ENCODE measurements around the gene TFPI. TPM values are rescaled to one million over a fixed set of nuclear protein-coding genes. Genes with fewer than 3 reads are reported as not detected.

TFPI gene
- total RNA-seq, 1 experiment from 2014 or later = 29.1 TPM

- no TSS peak for BruUV-seq (replicated peaks)
- ChIA-PET CTCF (no interaction called here), RAD21 (ENCODE audit: low non-redundant PET in 1 of 2, low total read pairs in 2 of 2, uncharacterized antibody in 2 of 2, unreplicated experiment in 2 of 2) (no interaction called here), POLR2A (no interaction called here)
- Histone ChIP-seq H4K20me1 (ENCODE audit: insufficient read depth) (no peaks in the 10 kb centered on the region), H3K4me2 (ENCODE audit: low read length) (no peak overlapping the region), H3K27me3 (ENCODE audit: insufficient read depth, low read length) (no peaks in the 10 kb centered on the region), H3K9me2 (ENCODE audit: insufficient read depth) (no peaks in the 10 kb centered on the region; the same call in 1 of the 2 replicates), H3K36me3 (ENCODE audit: control insufficient read depth in 1 of 2, insufficient read depth in 2 of 2, low read length in 2 of 2) (no peaks in the 10 kb centered on the region), H2AFZ (ENCODE audit: low read depth, low read length, poor library complexity, severe bottlenecking) (no peak overlapping the region), H3K4me3 (replicated peaks in 1 of 2; ENCODE audit: low read depth in 1 of 2, low read length in 2 of 2) (no peak overlapping the region), H3K9ac (ENCODE audit: low read length) (no peak overlapping the region), H3K9me3 (ENCODE audit: control insufficient read depth in 1 of 2, insufficient read depth in 1 of 2, low read depth in 1 of 2, low read length in 2 of 2) (no peaks in the 10 kb centered on the region), H3K4me1 (ENCODE audit: control insufficient read depth in 1 of 2, insufficient read depth in 2 of 2, low read length in 2 of 2) (no peaks in the 10 kb centered on the region), H3K27ac (ENCODE audit: low read depth, low read length) (no peak overlapping the region), H3K79me2 (ENCODE audit: insufficient read depth, low read length) (no peaks in the 10 kb centered on the region)
- intact Hi-C loops (cut with micrococcal nuclease) = no loop called here
- DNase-seq (ENCODE audit: low read depth, low spot score) (no peak), ATAC-seq (no peak)
- TF ChIP-seq REST (IDR thresholded peaks at IDR 0.05; ENCODE audit: low read depth) (no peak), ELF1 (IDR thresholded peaks at IDR 0.05; ENCODE audit: borderline replicate concordance, low read depth) (no peak), RAD21 (IDR thresholded peaks at IDR 0.05; ENCODE audit: low read depth) (no peak), YY1 (IDR thresholded peaks at IDR 0.05; ENCODE audit: extremely low read depth, insufficient replicate concordance, low read depth, low read length) (no peak)
Measured at GRCh38 chr2:187415449-187415848, 138.8 kb downstream of the TFPI start.

Other genes with a start within 250 kb of the TFPI start
- 2.3 TPM for gene CALCRL, start 106.2 kb downstream of the TFPI start, total RNA-seq (2021; ENCODE audit: unreplicated experiment)

Data from HCT116 (cell line).